GM12873 (cell line): Measurements from ENCODE around the gene SHANK1.

ENCODE experiments used
- CTCF ChIP-seq: IDR thresholded peaks from 2 replicates; pipeline ENCODE4 v1.5.1; 2012; ENCODE audit warnings: low read depth, mild to moderate bottlenecking, moderate library complexity, low read length, control low read depth; ENCODE audit not compliant: insufficient read depth; ENCODE audit errors: missing control alignments

Gene SHANK1

DNA sequence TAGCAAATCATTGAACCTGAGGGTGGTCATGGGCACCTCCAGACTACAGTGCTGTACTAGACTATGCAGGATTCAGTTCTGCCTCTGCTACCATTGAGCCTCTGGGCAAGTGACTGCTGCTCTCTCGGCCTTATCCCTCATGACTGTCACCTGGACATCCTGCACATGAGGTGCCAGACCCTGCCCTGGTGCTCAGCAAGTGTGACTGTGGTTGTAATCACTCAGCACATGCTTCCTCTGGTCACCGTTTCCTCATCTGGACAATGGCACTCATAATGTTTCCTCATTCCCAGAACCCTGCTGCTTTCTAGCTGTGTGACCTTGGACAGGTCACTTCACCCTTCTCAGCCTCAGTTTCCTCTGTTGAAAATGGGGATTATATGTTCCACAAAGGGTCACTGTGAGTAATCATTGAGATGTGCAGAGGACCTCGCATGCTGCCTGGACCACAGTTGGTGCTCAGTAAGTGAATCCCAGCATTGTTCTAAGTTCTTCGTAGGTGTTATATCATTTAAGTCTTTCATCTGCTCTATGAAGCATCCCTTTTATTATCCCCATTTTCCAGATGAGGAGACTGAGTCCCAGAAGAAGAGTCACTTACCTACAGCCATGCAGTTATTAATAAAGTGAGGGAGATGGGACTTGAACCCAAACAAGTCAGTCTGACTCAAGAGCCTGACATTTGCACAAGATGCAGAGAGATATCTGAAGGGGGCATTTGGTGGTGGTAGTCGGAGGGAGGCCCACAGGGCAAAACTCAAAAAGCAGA, 83.1 kb downstream of the SHANK1 start:
- no peak for TF ChIP-seq CTCF

- no peak for TF ChIP-seq CTCF
Measured at GRCh38 chr19:50633973-50634372, 85.6 kb downstream of the SHANK1 start.

DNA sequence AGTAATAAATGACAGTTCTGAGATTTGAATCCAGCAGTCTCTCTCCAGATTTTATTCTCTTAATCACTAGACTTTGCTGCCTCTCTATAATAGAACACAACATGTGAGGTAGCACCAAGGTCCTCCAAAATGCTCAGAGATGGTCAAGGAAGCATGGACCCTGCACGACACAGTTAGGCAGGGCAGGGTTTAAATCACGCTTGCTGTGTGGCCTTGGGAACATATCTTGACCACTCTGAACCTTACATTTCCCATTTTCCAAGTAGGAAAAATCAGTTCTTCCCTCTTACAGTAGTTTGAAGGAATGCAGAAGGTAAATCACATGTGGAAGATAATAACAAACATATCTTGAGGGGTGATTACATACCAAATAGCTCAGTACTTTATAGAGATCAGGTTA, 86.2 kb downstream of the SHANK1 start:
- no peak for TF ChIP-seq CTCF

GRCh38 chr19:50632151-50632835, 87.3 kb downstream of the SHANK1 start:
- no peak for TF ChIP-seq CTCF

DNA sequence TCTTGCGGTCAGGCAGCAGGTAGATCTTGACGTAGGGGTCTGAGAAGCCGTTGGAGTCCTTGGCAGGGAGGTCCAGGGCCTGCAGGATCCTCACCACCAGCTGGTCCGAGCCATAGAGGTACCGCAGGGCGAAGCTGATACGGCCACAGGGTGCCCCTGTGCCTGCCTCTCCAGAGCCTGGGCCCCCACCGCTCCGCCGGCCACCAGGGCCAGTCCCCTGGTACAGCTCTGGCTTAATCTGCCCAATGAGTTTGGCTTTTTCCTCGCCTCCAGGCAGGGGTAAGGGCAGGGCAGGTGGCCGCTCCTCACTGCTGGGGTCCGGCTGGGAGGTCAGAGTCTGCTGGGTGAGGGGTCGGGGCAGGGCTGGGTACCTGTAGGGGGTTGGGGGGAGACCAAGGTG, 89.8 kb downstream of the SHANK1 start:
- TF ChIP-seq CTCF: no peak

DNA sequence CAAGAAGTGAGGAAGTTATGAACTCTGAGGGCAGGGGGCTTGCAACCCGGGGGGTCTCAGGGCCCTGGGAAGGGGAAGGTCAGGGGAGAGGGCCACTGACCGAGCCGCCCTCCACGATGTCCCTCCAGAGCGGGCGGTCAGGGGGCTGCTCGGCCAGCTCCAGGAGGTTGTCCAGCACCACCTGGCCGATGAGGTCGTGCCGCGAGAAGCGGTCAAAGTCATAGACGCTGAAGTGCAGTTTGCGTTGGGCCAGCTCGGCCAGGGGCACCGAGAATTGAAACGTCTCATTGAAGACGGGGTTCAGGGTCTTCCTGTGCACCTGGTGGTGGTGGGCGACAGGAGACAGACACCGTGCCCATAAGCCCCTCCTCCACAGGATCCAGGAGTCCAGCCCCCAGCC, 90.4 kb downstream of the SHANK1 start:
- TF ChIP-seq CTCF: no peak

GRCh38 chr19:50628551-50628950, 91.1 kb downstream of the SHANK1 start:
- TF ChIP-seq CTCF: no peak
